NT2/D1 (cell line): ENCODE data around the gene SP2.

Experiments used
- DNase-seq: peaks from one replicate; pipeline ENCODE4 v3.0.0-alpha.2; 2011; ENCODE audit warnings: low read depth, low spot score
- H3K27me3 ChIP-seq: 2 replicates; pipeline ENCODE4 v1.6.0; 2011; ENCODE audit warnings: mild to moderate bottlenecking; ENCODE audit not compliant: insufficient read length, insufficient read depth
- H3K36me3 ChIP-seq: 2 replicates; pipeline ENCODE4 v1.6.1; 2011; ENCODE audit warnings: mild to moderate bottlenecking, low read length, mixed read lengths; ENCODE audit not compliant: insufficient read depth, insufficient read length
- H3K4me1 ChIP-seq: 2 replicates; pipeline ENCODE4 v1.5.1; 2011; ENCODE audit not compliant: insufficient read depth, insufficient read length
- H3K4me3 ChIP-seq: 2 replicates; pipeline ENCODE4 v1.5.1; 2011; ENCODE audit warnings: low read depth; ENCODE audit not compliant: insufficient read length
- H3K9ac ChIP-seq: 2 replicates; pipeline ENCODE4 v1.6.0; 2011; ENCODE audit warnings: low read depth; ENCODE audit not compliant: insufficient read length
- H3K9me3 ChIP-seq: 2 replicates; pipeline ENCODE4 v1.5.1; 2011; ENCODE audit warnings: mild to moderate bottlenecking, low read length; ENCODE audit not compliant: insufficient read depth
- SUZ12 ChIP-seq: IDR thresholded peaks from 2 replicates; pipeline ENCODE4 v1.6.1; 2011; ENCODE audit not compliant: insufficient read length, insufficient read depth; ENCODE audit errors: extremely low read depth
- YY1 ChIP-seq: IDR thresholded peaks from 2 replicates; pipeline ENCODE4 v1.6.1; 2011; ENCODE audit not compliant: insufficient read length, insufficient read depth
- ZNF274 ChIP-seq: IDR thresholded peaks from 2 replicates; pipeline ENCODE4 v1.6.1; 2011; ENCODE audit warnings: mild to moderate bottlenecking, low read depth, low read length

Gene SP2

DNA sequence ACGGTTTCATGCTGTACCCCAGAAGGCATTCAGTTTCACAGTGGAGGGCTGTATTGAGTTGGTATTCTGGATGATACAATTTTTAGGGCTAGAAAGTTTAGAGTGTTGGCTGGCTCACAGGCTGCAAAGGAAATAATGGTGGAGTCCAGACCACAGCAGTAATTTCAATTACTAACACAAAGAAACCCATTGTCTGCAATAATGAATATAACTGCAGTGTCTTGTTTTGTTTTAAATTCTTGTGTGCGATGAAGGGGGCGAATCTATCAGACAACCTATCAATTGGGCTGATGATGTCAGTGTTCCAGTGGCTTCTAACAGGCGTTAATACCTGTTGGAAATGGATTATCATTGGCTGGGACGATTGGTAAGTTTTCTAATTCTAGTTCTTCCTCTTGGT lies 1.5 kb downstream of the SP2 start:
- DNase-seq, result no peak
- no peaks in the 10 kb centered on the region for H3K27me3 ChIP-seq
- no peak for TF ChIP-seq ZNF274
- no peak for TF ChIP-seq YY1
- TF ChIP-seq SUZ12, result no peak
- no peaks in the 10 kb centered on the region for H3K9me3 ChIP-seq
- H3K36me3 ChIP-seq, result peaks cover 18% of the 10 kb centered on the region
- H3K4me3 ChIP-seq, result peak overlapping the region; percentile 95
- peak overlapping the region; percentile 97 for H3K9ac ChIP-seq
- peaks cover 3% of the 10 kb centered on the region for H3K4me1 ChIP-seq

DNA sequence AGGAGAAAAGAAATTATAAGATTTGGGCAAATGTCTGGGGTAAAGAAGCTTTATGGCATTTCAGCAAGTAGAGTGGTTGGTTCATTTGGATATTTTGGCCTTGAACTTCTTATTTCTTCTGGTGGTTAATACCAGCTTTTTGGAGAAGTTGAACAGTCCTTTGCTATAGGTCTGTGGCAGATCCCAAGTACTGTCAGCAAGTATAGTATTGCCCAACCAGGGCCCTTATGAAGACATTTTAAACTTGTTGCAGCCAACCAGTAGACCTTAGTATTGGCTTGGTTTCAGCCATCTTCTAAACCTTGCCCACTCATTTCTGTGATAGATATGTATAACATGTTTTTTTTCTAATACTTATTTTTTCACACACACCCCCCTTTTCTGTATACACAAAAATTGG lies 2.2 kb downstream of the SP2 start:
- Histone ChIP-seq H3K27me3 (no peaks in the 10 kb centered on the region), H3K4me1 (peaks cover 3% of the 10 kb centered on the region), H3K9me3 (no peaks in the 10 kb centered on the region), H3K9ac (no peak overlapping the region), H3K36me3 (peaks cover 18% of the 10 kb centered on the region), H3K4me3 (no peak overlapping the region)
- TF ChIP-seq YY1 (no peak), SUZ12 (no peak), ZNF274 (no peak)
- DNase-seq, result no peak

DNA sequence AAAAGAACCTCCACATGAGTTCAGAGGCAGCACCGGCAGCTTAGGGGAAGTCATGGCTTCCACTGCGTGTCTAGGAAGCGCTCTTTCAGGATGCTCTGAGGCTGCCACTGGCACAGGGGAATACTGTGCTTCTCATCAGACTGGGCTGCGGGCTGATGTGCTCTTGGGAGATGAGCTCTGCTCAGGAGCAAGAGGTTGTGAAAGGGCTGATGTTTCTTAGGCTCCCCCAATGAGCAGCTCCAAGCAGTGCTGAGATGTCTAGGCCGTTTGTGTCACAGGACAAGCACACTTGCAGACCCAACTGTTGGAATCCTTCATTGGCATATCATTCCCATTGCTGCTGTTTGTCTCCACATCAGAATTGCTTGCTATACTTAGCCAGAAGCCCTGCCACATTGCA lies 3.6 kb downstream of the SP2 start:
- Histone ChIP-seq H3K9ac (no peak overlapping the region), H3K4me1 (peaks cover 3% of the 10 kb centered on the region), H3K36me3 (peaks cover 18% of the 10 kb centered on the region), H3K4me3 (no peak overlapping the region), H3K9me3 (no peaks in the 10 kb centered on the region), H3K27me3 (no peaks in the 10 kb centered on the region)
- TF ChIP-seq ZNF274 (no peak), SUZ12 (no peak), YY1 (no peak)
- DNase-seq, result no peak

DNA sequence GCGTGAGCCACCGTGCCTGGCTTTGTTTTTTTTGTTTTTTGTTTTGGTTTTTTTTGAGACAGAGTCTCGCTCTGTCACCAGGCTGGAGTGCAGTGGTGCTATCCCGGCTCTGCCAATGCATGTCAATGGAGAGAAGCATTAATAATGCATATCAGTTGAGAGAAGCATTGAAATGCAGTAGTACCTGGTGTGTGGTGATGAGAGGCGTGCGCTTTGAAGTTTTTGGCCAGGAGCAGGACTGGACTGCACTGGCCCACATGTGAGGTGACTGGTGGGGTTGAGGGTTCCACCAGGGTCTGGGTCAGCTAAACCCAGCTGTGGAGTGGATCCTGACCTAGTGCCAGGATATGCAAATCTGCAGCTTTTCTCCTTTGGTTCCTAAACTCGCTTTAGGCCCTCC lies 5.4 kb downstream of the SP2 start:
- Histone ChIP-seq H3K27me3 (no peaks in the 10 kb centered on the region), H3K4me1 (peaks cover 12% of the 10 kb centered on the region), H3K9me3 (no peaks in the 10 kb centered on the region), H3K9ac (peak overlapping the region; percentile 51), H3K36me3 (peaks cover 18% of the 10 kb centered on the region), H3K4me3 (peak overlapping the region; percentile 12)
- DNase-seq, result no peak
- TF ChIP-seq SUZ12 (no peak), YY1 (no peak), ZNF274 (no peak)

DNA sequence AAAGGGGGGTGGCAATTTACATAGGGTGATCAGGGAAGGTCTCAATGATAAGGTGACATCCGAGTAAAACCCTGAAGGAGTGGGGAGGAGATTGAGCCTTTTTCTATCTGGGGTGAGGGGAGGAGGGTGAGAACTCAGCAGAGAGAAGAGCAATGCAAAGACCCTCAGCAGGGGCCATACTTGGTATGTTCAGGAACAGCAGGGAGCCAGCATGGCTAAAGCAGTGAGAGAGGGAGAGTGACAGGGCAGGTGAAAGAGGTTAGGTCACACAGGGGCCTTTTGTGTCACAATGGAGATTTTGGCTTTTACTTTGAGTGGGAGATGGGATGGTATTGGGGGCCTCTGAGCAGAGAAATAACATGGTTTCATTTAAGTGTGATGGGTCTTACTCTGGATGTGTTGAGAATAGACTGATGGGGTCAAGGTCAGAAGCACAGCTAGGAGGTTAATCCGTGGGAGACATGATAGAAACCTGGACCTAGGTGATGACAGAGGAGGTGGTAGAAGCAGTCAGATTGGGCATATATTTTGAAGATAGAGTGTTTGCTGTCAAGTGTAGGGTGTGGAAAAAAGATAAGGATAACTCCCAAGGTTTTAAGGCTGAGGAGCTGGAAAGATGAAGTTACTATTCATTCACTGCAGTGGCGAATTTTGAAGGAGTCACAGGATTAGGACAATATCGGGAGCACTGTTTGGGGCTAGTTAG lies 6.2 kb downstream of the SP2 start:
- Histone ChIP-seq H3K4me3 (no peak overlapping the region), H3K27me3 (no peaks in the 10 kb centered on the region), H3K36me3 (peaks cover 18% of the 10 kb centered on the region), H3K9me3 (no peaks in the 10 kb centered on the region), H3K9ac (no peak overlapping the region), H3K4me1 (peaks cover 19% of the 10 kb centered on the region)
- no peak for TF ChIP-seq YY1
- no peak for TF ChIP-seq ZNF274
- TF ChIP-seq SUZ12, result no peak
- DNase-seq, result peak; percentile 47

DNA sequence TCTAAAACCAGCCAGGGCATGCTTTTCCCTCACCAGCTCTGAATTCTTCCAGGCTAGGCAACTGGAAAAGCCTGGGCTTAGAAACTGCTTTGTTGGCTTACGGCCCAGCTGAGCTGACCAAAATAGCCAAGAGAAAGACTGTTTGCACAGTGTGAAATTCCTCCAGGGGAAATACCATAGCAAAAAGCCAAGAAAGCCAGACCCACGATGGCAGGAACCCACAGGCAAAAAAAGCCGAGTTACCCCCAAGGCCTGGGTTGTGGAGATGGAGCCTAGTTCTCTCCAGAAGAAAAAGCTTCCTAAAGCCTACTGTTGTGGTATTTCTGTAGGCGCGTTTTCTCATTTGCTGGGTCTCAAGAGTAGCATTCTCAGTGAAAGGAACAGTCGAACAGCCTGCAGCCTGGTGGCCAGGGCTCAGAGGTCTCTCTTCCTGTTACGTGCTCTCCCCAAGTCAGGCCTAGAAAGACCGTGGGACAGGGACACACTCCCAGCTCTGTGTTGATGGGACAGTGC lies 9.2 kb downstream of the SP2 start:
- TF ChIP-seq ZNF274 (no peak), SUZ12 (no peak), YY1 (no peak)
- Histone ChIP-seq H3K4me3 (no peak overlapping the region), H3K9ac (peak overlapping the region; percentile 32), H3K4me1 (peaks cover 19% of the 10 kb centered on the region), H3K9me3 (no peaks in the 10 kb centered on the region), H3K27me3 (no peaks in the 10 kb centered on the region), H3K36me3 (peaks cover 4% of the 10 kb centered on the region)
- DNase-seq, result no peak

DNA sequence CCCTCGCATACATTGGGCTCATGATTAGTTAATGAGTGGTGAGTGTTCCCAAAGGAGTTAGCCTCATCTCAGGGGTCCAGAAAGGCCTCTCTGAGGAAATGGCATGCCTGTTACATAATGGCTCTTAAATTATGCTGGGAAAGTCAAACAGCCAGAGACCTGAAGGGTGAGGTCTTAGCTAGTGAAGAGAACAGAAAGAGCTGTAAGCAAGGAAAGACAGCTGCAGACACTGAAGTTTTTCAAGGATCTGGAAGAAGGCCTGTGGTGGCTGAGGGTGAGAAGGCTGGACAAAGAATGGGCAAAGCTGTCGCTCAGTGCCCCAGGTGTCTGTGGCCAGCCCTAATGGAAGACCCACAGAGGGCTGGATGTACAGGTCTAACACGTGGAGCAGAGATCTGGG lies 10.4 kb downstream of the SP2 start:
- no peak overlapping the region for H3K4me3 ChIP-seq
- peaks cover 18% of the 10 kb centered on the region for H3K4me1 ChIP-seq
- no peaks in the 10 kb centered on the region for H3K9me3 ChIP-seq
- TF ChIP-seq SUZ12 (no peak), ZNF274 (no peak), YY1 (no peak)
- H3K36me3 ChIP-seq, result peaks cover 4% of the 10 kb centered on the region
- DNase-seq, result no peak
- H3K9ac ChIP-seq, result no peak overlapping the region
- H3K27me3 ChIP-seq, result no peaks in the 10 kb centered on the region
